ENCODE results near the gene LRP2. TPM values are rescaled to one million over a fixed set of nuclear protein-coding genes. Genes with fewer than 3 reads are reported as not detected.

LRP2 gene
- total and polyA plus RNA-seq, 2 of the 8 experiments (the other 6 are each of a cell fraction or from before 2014, with no cell fraction given), result 2.0 to 2.9 TPM

DNA sequence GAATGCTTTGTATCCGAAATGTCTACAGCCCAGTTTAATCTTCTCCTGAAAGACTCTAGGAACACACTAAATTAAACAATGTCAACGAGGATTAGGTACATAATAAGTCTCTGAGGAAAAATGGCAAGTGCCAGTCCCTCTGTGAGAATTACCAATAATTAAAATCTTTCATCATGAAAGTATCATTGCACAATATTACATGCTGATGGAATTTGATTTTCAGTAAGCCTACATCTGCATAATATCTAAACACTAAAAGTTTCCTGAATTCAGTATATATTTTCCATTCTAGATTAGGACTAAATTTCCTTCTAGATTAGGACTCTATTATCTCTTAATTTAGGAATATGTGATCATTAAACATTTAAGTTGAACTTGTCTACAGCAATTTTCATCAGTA is 132.1 kb downstream of the LRP2 start (continued):
- TF ChIP-seq TEAD4 (IDR thresholded peaks at IDR 0.05; ENCODE audit: low read depth, low read length), result no peak

DNA sequence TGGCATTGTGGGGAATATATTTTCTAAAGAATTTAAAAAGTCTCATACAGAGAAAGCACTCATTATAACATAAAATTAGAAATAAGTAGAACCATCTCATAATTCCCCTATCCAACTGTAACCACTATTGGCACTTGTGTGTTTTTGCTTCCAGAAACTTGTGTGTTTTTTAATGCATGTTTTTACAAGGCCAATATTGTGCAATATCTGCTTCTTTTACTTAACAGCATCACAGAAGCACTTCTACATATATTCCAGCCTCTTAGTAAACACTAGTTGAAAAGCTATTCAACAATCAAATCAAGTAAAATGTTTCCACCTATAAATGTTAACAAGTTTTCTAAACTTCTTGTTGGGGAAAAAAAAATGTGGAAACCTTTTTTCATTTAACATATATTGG is 132.7 kb downstream of the LRP2 start:
- ChIA-PET CTCF (ENCODE audit: partially characterized antibody) (no interaction called here), POLR2A (ENCODE audit: partially characterized antibody) (no interaction called here)
- H3K36me3 ChIP-seq (ENCODE audit: control insufficient read depth in 2 of 4, insufficient read depth in 4 of 4, low read length in 3 of 4), result no peaks in the 10 kb centered on the region; a peak in 1 of 8 replicates
- H2BK20ac ChIP-seq (ENCODE audit: low read length), result no peak overlapping the region
- FAIRE-seq (no peak), DNase-seq (ENCODE audit: low read depth in 1 of 2, low spot score in 2 of 2) (no peak)
- no peaks in the 10 kb centered on the region for H3K4me1 ChIP-seq (replicated peaks in 1 of 4; ENCODE audit: control insufficient read depth in 3 of 4, insufficient read depth in 4 of 4, low read length in 3 of 4)
- H2BK15ac ChIP-seq (ENCODE audit: low read length), result no peak overlapping the region
- H3K56ac ChIP-seq (replicated peaks; ENCODE audit: insufficient read length, low read depth, low read length), result no peak overlapping the region
- no peaks in the 10 kb centered on the region for H4K20me1 ChIP-seq (replicated peaks in 1 of 2; ENCODE audit: control insufficient read depth in 1 of 2, insufficient read depth in 2 of 2, low read length in 2 of 2)
- H2AFZ ChIP-seq (ENCODE audit: low read length), result no peak overlapping the region
- H4K8ac ChIP-seq (ENCODE audit: extremely low read depth, insufficient read depth, low read length), result no peak overlapping the region
- H2BK120ac ChIP-seq (replicated peaks; ENCODE audit: low read depth, low read length), result no peak overlapping the region
- no peak overlapping the region for H3K4me3 ChIP-seq (ENCODE audit: extremely low read depth in 1 of 4, insufficient read depth in 2 of 4, low read depth in 3 of 4, low read length in 4 of 4)
- no peak overlapping the region for H2AK5ac ChIP-seq (ENCODE audit: low read depth, low read length)
- no peaks in the 10 kb centered on the region for H3K23me2 ChIP-seq (ENCODE audit: low read depth, low read length)
- no peak overlapping the region for H3K4ac ChIP-seq (replicated peaks; ENCODE audit: insufficient read length, low read depth, low read length)
- H4K91ac ChIP-seq (replicated peaks; ENCODE audit: insufficient read length, low read length), result no peak overlapping the region
- TF ChIP-seq CTBP2 (IDR thresholded peaks at IDR 0.05; ENCODE audit: borderline replicate concordance, insufficient read depth, insufficient read length, low read length), result no peak
- no peak for TF ChIP-seq ZNF274 (IDR thresholded peaks at IDR 0.05; ENCODE audit: borderline replicate concordance, extremely low read depth, low read length)
- TF ChIP-seq KDM5A (IDR thresholded peaks at IDR 0.05; ENCODE audit: low read length), result no peak
- TF ChIP-seq CEBPB (IDR thresholded peaks at IDR 0.05; ENCODE audit: low read depth, low read length), result 0 out of 2 replicates have a peak, but pooled peaks have one; percentile 14
- no peak for TF ChIP-seq TAF1 (IDR thresholded peaks at IDR 0.05; ENCODE audit: low read depth, low read length)
- TF ChIP-seq KDM1A (IDR thresholded peaks at IDR 0.05; ENCODE audit: borderline replicate concordance, low read length), result no peak
- H3K27ac ChIP-seq (ENCODE audit: low read depth, low read length), result no peak overlapping the region
- H3K23ac ChIP-seq (ENCODE audit: insufficient read length), result no peak overlapping the region
- H3K14ac ChIP-seq (ENCODE audit: insufficient read length), result no peak overlapping the region
- H3K9me3 ChIP-seq (ENCODE audit: insufficient read depth in 2 of 2, low read depth in 1 of 2, low read length in 1 of 2), result no peaks in the 10 kb centered on the region
- H4K5ac ChIP-seq (ENCODE audit: insufficient read length, low read depth, low read length), result no peak overlapping the region
- H2BK12ac ChIP-seq (ENCODE audit: low read depth, low read length), result no peak overlapping the region
- H3K79me1 ChIP-seq (ENCODE audit: low read depth, low read length), result no peaks in the 10 kb centered on the region; the same call in 1 of the 2 replicates
- H2BK5ac ChIP-seq (ENCODE audit: low read depth, low read length), result no peak overlapping the region
- H3K4me2 ChIP-seq (ENCODE audit: insufficient read depth in 1 of 2, low read depth in 2 of 2, low read length in 2 of 2), result no peak overlapping the region
- no peaks in the 10 kb centered on the region for H3K79me2 ChIP-seq (ENCODE audit: control insufficient read depth in 1 of 2, insufficient read depth in 2 of 2, low read length in 2 of 2)
- H3K27me3 ChIP-seq (replicated peaks in 1 of 4; ENCODE audit: control insufficient read depth in 3 of 4, extremely low read depth in 1 of 4, insufficient read depth in 3 of 4, low read length in 3 of 4), result no peaks in the 10 kb centered on the region
- no peak overlapping the region for H3K18ac ChIP-seq (ENCODE audit: extremely low read depth, low read length)
- H3K9ac ChIP-seq (replicated peaks in 1 of 4; ENCODE audit: extremely low read depth in 1 of 4, low read depth in 3 of 4, low read length in 3 of 4), result no peak overlapping the region

Data from H1 (cell line).